Chondrocyte (in vitro differentiated cells): ENCODE results near the gene PLXNA4. TPM values are rescaled to one million over a fixed set of nuclear protein-coding genes. Genes with fewer than 3 reads are reported as not detected.

ENCODE experiments used
- DNase-seq: peaks from one replicate; pipeline ENCODE4 v3.0.0; 2021; ENCODE audit warnings: mixed read lengths, low spot score
- H3K27ac Mint-ChIP-seq: one replicate; pipeline ENCODE4 v1.8.0; 2021; ENCODE audit warnings: mild to moderate bottlenecking, moderate library complexity, mixed read lengths; ENCODE audit not compliant: unreplicated experiment
- H3K27me3 Mint-ChIP-seq: 2 replicates; pipeline ENCODE4 v1.8.0; 2021; ENCODE audit warnings: low read depth, mixed read lengths
- H3K36me3 Mint-ChIP-seq: 2 replicates; pipeline ENCODE4 v1.8.0; 2021; ENCODE audit warnings: low read depth, mixed read lengths
- H3K4me1 Mint-ChIP-seq: 2 replicates; pipeline ENCODE4 v1.8.0; 2021; ENCODE audit warnings: low read depth, mild to moderate bottlenecking, mixed read lengths
- H3K4me3 Mint-ChIP-seq: one replicate; pipeline ENCODE4 v1.8.0; 2021; ENCODE audit warnings: mild to moderate bottlenecking, moderate library complexity, mixed read lengths; ENCODE audit not compliant: unreplicated experiment
- H3K9me3 Mint-ChIP-seq: 2 replicates; pipeline ENCODE4 v1.8.0; 2021; ENCODE audit warnings: low read depth, mixed read lengths
- total RNA-seq: library from RNA; stranded (reverse); gene quantifications from 3 replicates; pipeline ENCODE4 v1.2.1, GENCODE V29; 2021
- TF ChIP-seq, protein P1 (sequence below): fragments of 200-600 bp; sonication (generic); IDR thresholded peaks from 2 replicates; pipeline ENCODE4 v1.5.0; 2021; ENCODE audit warnings: antibody characterized with exemption, mild to moderate bottlenecking, moderate library complexity

Gene PLXNA4
- total RNA-seq, 1 donor from 2014 or later = 11.3 TPM

DNA sequence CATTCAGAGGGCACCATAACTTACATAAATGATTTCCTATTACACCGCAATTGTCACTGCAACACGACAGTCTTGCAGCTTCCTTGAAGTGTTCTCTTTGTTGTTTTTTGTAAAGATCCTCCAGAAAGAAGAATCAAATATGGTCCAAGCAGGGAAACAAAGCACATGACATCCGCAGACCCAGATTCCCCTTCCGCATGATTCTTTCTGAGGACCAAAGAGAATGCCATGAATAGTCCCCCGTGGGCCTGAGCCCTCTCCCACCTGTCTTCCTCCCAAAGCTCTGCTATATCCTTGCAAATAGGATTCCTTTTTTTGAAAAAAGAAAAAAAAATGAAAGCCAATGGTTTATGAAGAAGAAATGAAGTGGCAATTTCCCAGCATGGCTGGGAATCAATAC lies 10.8 kb downstream of the PLXNA4 start:
- Mint-ChIP-seq H3K27ac (no peak overlapping the region), H3K4me1 (no peaks in the 10 kb centered on the region), H3K9me3 (no peaks in the 10 kb centered on the region), H3K36me3 (peaks cover 4% of the 10 kb centered on the region), H3K27me3 (peaks cover 3% of the 10 kb centered on the region), H3K4me3 (no peak overlapping the region)
- no peak for DNase-seq
- TF ChIP-seq, protein P1, sequence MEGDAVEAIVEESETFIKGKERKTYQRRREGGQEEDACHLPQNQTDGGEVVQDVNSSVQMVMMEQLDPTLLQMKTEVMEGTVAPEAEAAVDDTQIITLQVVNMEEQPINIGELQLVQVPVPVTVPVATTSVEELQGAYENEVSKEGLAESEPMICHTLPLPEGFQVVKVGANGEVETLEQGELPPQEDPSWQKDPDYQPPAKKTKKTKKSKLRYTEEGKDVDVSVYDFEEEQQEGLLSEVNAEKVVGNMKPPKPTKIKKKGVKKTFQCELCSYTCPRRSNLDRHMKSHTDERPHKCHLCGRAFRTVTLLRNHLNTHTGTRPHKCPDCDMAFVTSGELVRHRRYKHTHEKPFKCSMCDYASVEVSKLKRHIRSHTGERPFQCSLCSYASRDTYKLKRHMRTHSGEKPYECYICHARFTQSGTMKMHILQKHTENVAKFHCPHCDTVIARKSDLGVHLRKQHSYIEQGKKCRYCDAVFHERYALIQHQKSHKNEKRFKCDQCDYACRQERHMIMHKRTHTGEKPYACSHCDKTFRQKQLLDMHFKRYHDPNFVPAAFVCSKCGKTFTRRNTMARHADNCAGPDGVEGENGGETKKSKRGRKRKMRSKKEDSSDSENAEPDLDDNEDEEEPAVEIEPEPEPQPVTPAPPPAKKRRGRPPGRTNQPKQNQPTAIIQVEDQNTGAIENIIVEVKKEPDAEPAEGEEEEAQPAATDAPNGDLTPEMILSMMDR = no peak

DNA sequence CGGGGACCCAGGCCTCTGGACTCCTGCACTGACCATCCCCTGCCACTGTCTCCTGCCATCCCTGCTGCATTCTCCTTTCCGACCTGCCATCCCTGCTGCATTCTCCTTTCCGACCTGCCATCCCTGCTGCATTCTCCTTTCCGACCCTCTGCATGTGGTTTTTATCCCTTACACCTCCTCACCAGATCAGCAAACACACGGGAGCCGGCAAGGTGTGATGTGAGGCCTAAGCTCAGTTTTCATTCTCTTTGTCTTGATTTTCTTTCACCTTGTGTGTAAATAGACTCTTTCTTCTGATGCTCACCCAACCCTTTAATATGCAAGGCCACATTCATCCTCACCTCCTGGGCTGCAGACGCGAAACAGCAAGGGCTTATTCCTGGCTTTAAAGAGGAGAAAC lies 11.4 kb downstream of the PLXNA4 start:
- Mint-ChIP-seq H3K4me3 (no peak overlapping the region), H3K36me3 (peaks cover 1% of the 10 kb centered on the region), H3K9me3 (no peaks in the 10 kb centered on the region), H3K27me3 (peaks cover 3% of the 10 kb centered on the region), H3K4me1 (no peaks in the 10 kb centered on the region), H3K27ac (no peak overlapping the region)
- TF ChIP-seq, protein P1 = no peak
- no peak for DNase-seq

GRCh38 chr7:132564090-132564489 lies 12.2 kb downstream of the PLXNA4 start:
- Mint-ChIP-seq H3K27me3 (peaks cover 3% of the 10 kb centered on the region), H3K4me3 (no peak overlapping the region), H3K9me3 (no peaks in the 10 kb centered on the region), H3K36me3 (peaks cover 1% of the 10 kb centered on the region), H3K27ac (no peak overlapping the region), H3K4me1 (no peaks in the 10 kb centered on the region)
- TF ChIP-seq, protein P1 = no peak
- DNase-seq = no peak

GRCh38 chr7:132562690-132563089 lies 13.6 kb downstream of the PLXNA4 start:
- TF ChIP-seq, protein P1 = no peak
- no peak for DNase-seq
- peaks cover 3% of the 10 kb centered on the region for H3K4me1 Mint-ChIP-seq
- H3K36me3 Mint-ChIP-seq = peaks cover 1% of the 10 kb centered on the region
- H3K27me3 Mint-ChIP-seq = peaks cover 3% of the 10 kb centered on the region
- no peak overlapping the region for H3K27ac Mint-ChIP-seq
- no peaks in the 10 kb centered on the region for H3K9me3 Mint-ChIP-seq
- no peak overlapping the region for H3K4me3 Mint-ChIP-seq

DNA sequence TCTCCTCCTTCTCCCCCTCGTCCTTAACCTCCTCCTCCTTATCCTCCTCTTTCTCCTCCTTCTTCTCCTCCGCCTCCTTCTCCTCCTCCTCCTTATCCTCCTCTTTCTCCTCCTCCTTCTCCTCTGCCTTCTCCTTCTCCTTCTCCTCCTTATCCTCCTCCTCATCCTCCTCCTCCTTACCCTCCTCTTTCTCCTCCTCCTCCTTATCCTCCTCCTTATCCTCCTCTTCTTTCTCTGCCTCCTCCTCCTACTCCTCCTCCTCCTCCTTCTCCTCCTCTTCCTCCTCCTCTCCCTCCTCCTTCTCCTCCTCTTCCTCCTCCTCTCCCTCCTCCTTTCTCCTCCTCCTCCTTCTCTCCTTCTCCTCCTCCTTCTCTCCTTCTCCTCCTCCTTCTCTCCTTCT lies 14.5 kb downstream of the PLXNA4 start:
- no peak for DNase-seq
- H3K4me1 Mint-ChIP-seq = peaks cover 3% of the 10 kb centered on the region
- no peak overlapping the region for H3K27ac Mint-ChIP-seq
- peaks cover 3% of the 10 kb centered on the region for H3K27me3 Mint-ChIP-seq
- peaks cover 1% of the 10 kb centered on the region for H3K36me3 Mint-ChIP-seq
- no peaks in the 10 kb centered on the region for H3K9me3 Mint-ChIP-seq
- H3K4me3 Mint-ChIP-seq = no peak overlapping the region
- TF ChIP-seq, protein P1 = no peak
